ENCODE data around the gene B4GALT2. TPM values are rescaled to one million over a fixed set of nuclear protein-coding genes. Genes with fewer than 3 reads are reported as not detected.

Gene B4GALT2
- total and polyA plus RNA-seq, 2 of the 4 experiments (the other 2 are of a cell fraction): 52.3 to 60.8 TPM

DNA sequence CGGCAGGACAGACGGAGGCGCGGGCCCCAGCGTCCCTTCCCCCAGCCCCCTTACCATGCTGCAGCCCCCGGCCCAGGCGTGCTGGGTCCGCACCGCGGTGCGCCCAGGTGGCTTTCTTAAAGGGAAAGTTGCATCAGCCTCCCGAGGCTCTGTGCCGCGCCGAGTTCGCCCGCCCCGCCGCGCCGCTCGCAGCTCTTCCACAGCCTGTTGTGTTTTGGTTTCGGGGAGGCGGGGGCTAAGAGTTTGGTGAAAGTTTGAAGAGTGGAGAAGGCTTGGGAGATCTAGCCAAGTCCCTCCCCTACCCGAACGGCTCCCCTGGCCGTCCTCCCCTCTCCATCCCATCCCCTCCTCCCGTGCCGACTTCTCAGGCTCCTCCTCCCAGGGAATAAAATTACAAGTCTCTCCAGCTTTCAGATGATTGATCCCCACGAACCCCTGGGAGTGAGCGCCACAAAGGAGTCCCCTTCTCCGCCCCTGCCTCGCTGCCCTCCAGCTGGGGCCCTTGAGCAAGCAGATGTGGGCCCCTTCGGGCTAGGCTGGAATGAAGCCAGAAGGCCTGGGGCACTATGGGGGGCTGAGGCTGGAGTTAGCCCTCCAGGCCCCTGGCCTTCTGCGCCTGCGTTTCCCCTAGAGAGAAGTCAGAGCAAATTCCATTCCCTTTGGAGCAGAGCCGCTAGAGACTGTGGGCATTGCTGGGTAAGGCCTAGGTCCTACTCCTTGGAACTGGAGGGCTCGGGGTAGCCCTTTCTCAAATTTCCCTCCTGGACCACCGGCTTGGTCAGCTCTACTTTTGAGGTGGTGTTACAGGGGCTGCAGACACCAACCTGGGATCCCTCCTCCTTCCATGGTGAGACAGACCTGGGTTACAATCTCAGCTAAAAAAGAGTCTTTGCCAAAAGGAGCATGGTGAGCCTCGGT is 52.5 kb downstream of the B4GALT2 start, which contains the start of gene SLC6A9:
Gene SLC6A9 (minus strand): TSS at position 211 of the 918 bp plus-strand sequence. CDS start 7,185 bp downstream, outside the sequence.
- Histone ChIP-seq H2BK120ac (ENCODE audit: low read depth, low read length) (peak within 1 kb of the TSS; percentile 24; the same call in 1 of the 2 replicates), H2AK5ac (ENCODE audit: low read depth, low read length) (peak within 1 kb of the TSS; percentile 61; the same call in 1 of the 2 replicates), H3K9me3 (ENCODE audit: control insufficient read depth, insufficient read depth, low read length) (no peaks in the 10 kb centered on the region), H3K14ac (replicated peaks; ENCODE audit: low read depth, low read length) (peak within 1 kb of the TSS; percentile 80), H2BK20ac (ENCODE audit: low read depth, low read length) (no peak within 1 kb of the TSS), H3K36me3 (ENCODE audit: control insufficient read depth, insufficient read depth, low read length) (no peaks in the 10 kb centered on the region), H3K4me1 (ENCODE audit: control insufficient read depth, insufficient read depth, low read length) (peaks cover 14% of the 10 kb centered on the region; the same call in 1 of the 2 replicates), H3K9ac (ENCODE audit: low read depth, low read length) (peak within 1 kb of the TSS; percentile 79), H3K4me2 (ENCODE audit: low read depth, low read length) (peak within 1 kb of the TSS; percentile 69), H3K79me1 (ENCODE audit: low read depth in 1 of 2, low read length in 2 of 2) (peaks cover 0 to 11% of the 10 kb centered on the region in 2 experiments; a peak in 2 of 4 replicates), H4K91ac (ENCODE audit: insufficient read depth, low read depth, low read length) (peak within 1 kb of the TSS; percentile 64), H3K4ac (ENCODE audit: low read depth, low read length) (peak within 1 kb of the TSS; percentile 72), H3K23ac (ENCODE audit: low read depth, low read length) (peak within 1 kb of the TSS; percentile 72), H2AK9ac (replicated peaks; ENCODE audit: low read depth, low read length, poor library complexity) (peak within 1 kb of the TSS; percentile 97), H2AFZ (replicated peaks; ENCODE audit: low read length, poor library complexity) (peak within 1 kb of the TSS; percentile 94), H4K5ac (ENCODE audit: low read depth, low read length) (no peak within 1 kb of the TSS), H3K27me3 (ENCODE audit: control insufficient read depth, insufficient read depth, low read length) (no peaks in the 10 kb centered on the region), H3K9me1 (ENCODE audit: insufficient read depth, low read length) (0 out of 2 replicates have a peak, but pooled peaks cover 7% of the 10 kb centered on the region), H2BK5ac (ENCODE audit: low read depth, low read length, poor library complexity, severe bottlenecking) (no peak within 1 kb of the TSS), H2BK15ac (ENCODE audit: low read depth, low read length) (peak within 1 kb of the TSS; percentile 6; the same call in 1 of the 3 replicates), H4K20me1 (ENCODE audit: insufficient read depth, low read length) (no peaks in the 10 kb centered on the region), H3K4me3 (ENCODE audit: insufficient read depth, low read depth, low read length) (peak within 1 kb of the TSS; percentile 88), H4K8ac (ENCODE audit: low read depth in 2 of 2, low read length in 2 of 2) (peak within 1 kb of the TSS in 1 of 2 experiments; percentile 50; a peak in 2 of 4 replicates), H3K18ac (ENCODE audit: low read depth, low read length) (no peak within 1 kb of the TSS; the same call in 1 of the 2 replicates), H3K27ac (ENCODE audit: insufficient read depth, low read length) (peak within 1 kb of the TSS; percentile 36), H3K56ac (ENCODE audit: extremely low read depth, insufficient read depth, low read length) (peak within 1 kb of the TSS; percentile 19; the same call in 1 of the 2 replicates)
- DNase-seq: peak; percentile 81
- WGBS, 2 experiments (ENCODE audit: extremely low coverage in 2 of 2, insufficient read length in 1 of 2): 0% methylated on average over 10 of the region's 40 CpGs; no CpG with 5 or more reads in 1 of the 2 experiments
- TF ChIP-seq FOS (IDR thresholded peaks at IDR 0.05; ENCODE audit: low read depth, low read length) (no peak), MAZ (IDR thresholded peaks at IDR 0.05; ENCODE audit: borderline replicate concordance, low read depth, low read length) (peak; percentile 71), SMC3 (IDR thresholded peaks at IDR 0.05; ENCODE audit: low read depth, low read length) (no peak), CEBPB (IDR thresholded peaks at IDR 0.05; ENCODE audit: low read depth, low read length) (peak; percentile 38), RAD21 (IDR thresholded peaks at IDR 0.05; ENCODE audit: low read length) (no peak), BHLHE40 (IDR thresholded peaks at IDR 0.05; ENCODE audit: low read depth, low read length) (peak; percentile 36; the same call in 1 of the 2 replicates), RFX5 (IDR thresholded peaks at IDR 0.05; ENCODE audit: low read depth, low read length) (no peak), RCOR1 (IDR thresholded peaks at IDR 0.05; ENCODE audit: insufficient replicate concordance, low read length) (no peak), NFE2L2 (IDR thresholded peaks at IDR 0.05; ENCODE audit: low read depth, low read length) (no peak), MXI1 (IDR thresholded peaks at IDR 0.05; ENCODE audit: borderline replicate concordance, low read depth, low read length) (no peak)
- TF ChIP-seq, protein P1, sequence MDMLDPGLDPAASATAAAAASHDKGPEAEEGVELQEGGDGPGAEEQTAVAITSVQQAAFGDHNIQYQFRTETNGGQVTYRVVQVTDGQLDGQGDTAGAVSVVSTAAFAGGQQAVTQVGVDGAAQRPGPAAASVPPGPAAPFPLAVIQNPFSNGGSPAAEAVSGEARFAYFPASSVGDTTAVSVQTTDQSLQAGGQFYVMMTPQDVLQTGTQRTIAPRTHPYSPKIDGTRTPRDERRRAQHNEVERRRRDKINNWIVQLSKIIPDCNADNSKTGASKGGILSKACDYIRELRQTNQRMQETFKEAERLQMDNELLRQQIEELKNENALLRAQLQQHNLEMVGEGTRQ (IDR thresholded peaks at IDR 0.05; ENCODE audit: low read depth, low read length): no peak
- TF ChIP-seq, protein P2, sequence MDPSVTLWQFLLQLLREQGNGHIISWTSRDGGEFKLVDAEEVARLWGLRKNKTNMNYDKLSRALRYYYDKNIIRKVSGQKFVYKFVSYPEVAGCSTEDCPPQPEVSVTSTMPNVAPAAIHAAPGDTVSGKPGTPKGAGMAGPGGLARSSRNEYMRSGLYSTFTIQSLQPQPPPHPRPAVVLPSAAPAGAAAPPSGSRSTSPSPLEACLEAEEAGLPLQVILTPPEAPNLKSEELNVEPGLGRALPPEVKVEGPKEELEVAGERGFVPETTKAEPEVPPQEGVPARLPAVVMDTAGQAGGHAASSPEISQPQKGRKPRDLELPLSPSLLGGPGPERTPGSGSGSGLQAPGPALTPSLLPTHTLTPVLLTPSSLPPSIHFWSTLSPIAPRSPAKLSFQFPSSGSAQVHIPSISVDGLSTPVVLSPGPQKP (IDR thresholded peaks at IDR 0.05; ENCODE audit: borderline replicate concordance, low read depth, low read length): no peak
- dilution Hi-C loops (cut with HindIII; ENCODE audit: low sequenced_read_pairs, unreplicated experiment): no loop called here
- POLR2A ChIA-PET (ENCODE audit: unreplicated experiment): no interaction called here
- CTCF ChIA-PET: interaction anchor here (1.6 to 2.5 kb wide), 2 partner anchors 17 to 26 kb away, joined by 5 to 9 read pairs; no protein-coding TSS in a partner anchor
- BruUV-seq (replicated peaks): no TSS peak
- ATAC-seq (ENCODE audit: low read depth): peak; percentile 48
- in situ Hi-C loops (cut with MboI; ENCODE audit: low sequenced_read_pairs): no loop called here
- intact Hi-C loops (cut with micrococcal nuclease): no loop called here

Data from IMR-90 (cell line).